ENCODE measurements around the gene TTLL11. TPM values are rescaled to one million over a fixed set of nuclear protein-coding genes. Genes with fewer than 3 reads are reported as not detected.

The TTLL11 gene
- total RNA-seq, 4 donors from 2014 or later = 9.1 to 14.6 (median 9.7) TPM

DNA sequence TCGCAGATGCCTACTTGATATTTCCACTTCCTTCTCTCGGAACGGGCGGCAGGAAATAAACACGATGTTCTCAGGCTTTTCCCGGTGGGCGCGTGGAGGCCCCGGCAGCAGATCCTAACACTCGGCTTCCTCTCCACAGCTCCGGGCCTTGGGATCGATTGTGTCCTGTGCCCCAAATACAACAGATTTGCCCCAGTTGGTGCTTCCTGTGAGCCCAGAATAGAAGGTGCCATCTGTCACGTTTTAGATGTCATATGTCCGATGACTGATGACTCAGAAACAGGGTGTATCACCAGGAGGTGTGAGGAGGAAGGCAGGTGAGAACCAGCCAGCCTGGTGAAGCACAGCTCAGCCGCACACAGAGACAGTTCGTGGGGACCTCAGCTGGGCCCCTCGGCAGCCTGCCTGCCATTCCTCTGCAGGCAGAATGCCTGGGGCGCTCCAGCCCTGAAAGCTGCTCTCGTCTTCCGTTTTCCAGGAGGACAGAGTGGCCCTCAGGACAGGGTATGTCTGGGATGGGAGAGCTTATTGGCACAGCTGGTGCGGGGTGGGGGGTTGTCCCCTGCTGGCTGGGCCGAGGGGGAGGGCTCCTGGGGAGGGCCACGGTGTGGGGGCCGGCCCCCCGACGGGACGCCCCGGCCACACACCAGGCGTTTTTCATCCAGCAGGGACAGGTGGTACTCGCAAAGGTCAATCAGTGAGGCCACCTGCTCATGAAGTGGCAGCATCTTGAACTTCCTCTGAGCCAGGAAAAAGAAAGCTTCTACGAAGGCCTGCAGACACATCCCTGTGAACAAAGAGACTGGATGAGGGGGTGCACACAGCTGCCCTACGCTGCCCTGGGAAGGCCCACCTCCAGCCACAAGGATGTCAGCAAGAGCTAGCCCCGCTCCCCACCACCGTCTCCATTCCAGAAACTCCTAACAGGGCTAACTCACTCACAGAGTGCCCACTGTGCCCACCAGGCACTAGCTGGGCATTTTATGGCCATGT lies 270.7 kb downstream of the TTLL11 start:
- peak in 1 of 2 donors; percentile 71 for DNase-seq (ENCODE audit: low spot score in 2 of 2)
- no peak overlapping the region for H3K4me3 ChIP-seq (ENCODE audit: low read depth, poor library complexity, severe bottlenecking)
- WGBS, 2 donors = 78 to 85% methylated on average over 30 to 33 of the region's 34 CpGs
- intact Hi-C loops (cut with DNase I; ENCODE audit: low total_unique reads) = no loop called here
- TF ChIP-seq POLR2A (IDR thresholded peaks at IDR 0.05) = no peak
- TF ChIP-seq, protein P1, sequence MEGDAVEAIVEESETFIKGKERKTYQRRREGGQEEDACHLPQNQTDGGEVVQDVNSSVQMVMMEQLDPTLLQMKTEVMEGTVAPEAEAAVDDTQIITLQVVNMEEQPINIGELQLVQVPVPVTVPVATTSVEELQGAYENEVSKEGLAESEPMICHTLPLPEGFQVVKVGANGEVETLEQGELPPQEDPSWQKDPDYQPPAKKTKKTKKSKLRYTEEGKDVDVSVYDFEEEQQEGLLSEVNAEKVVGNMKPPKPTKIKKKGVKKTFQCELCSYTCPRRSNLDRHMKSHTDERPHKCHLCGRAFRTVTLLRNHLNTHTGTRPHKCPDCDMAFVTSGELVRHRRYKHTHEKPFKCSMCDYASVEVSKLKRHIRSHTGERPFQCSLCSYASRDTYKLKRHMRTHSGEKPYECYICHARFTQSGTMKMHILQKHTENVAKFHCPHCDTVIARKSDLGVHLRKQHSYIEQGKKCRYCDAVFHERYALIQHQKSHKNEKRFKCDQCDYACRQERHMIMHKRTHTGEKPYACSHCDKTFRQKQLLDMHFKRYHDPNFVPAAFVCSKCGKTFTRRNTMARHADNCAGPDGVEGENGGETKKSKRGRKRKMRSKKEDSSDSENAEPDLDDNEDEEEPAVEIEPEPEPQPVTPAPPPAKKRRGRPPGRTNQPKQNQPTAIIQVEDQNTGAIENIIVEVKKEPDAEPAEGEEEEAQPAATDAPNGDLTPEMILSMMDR (IDR thresholded peaks at IDR 0.05) = no peak

DNA sequence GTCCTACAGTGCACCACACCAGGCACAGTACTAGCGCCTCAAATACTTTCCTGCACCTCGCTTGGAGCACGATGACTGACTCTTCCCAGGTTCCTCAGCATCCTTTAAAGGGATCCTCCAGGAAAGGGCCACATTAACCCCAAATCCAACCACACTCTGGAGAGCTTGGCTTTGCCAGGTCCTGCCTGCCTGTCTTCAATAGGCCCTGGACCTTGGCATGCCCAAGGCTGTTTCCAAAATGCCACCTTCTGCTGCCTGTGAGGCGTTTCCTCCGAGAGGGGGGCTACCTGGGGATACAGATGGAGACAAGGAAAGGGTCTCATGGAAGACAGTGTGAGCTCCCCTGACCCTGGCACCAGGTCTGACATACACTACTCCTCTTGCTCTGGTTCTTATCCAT lies 271.8 kb downstream of the TTLL11 start:
- peak in 1 of 2 donors; percentile 73 for DNase-seq (ENCODE audit: low spot score in 2 of 2)
- TF ChIP-seq, protein P1 (IDR thresholded peaks at IDR 0.05) = no peak
- 91 to 94% methylated on average over 5 of the region's 5 CpGs for WGBS, 2 donors
- intact Hi-C loops (cut with DNase I; ENCODE audit: low total_unique reads) = no loop called here
- H3K4me3 ChIP-seq (ENCODE audit: low read depth, poor library complexity, severe bottlenecking) = no peak overlapping the region

DNA sequence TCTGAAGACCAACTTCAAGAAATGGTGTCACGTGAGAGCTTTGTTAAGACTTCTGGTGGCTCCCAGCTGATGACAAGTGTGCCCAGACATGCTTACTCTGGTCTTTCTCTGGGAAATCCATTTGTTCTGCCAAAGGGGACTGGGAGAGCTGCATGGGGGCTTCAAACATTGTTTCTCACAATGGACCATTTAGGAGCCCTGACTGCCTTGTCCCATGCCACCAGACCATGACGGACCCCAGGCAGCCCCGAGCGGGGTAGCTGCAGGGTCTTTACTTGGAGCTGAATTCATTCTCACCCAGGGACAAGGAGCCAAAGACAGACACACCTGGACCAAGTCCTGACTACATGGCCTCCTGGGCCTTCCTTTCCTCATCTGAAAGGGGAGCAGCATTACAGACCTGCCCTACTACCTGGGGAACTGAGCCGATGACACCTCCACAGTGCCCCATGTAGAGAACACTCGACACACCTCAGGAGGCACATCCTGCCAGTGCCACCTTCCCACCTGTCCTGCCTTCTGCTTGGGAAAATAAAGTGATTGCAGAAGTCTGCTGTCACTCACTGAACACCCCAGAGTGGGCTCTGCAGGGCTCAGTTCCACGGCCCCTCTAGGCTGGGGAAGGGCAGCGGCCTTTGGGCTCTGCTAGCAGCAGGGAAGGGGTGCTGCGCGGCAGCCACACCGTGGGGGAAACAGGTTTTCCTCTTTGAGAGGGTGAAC lies 272.7 kb downstream of the TTLL11 start:
- intact Hi-C loops (cut with DNase I; ENCODE audit: low total_unique reads) = no loop called here
- H3K4me3 ChIP-seq (ENCODE audit: low read depth, poor library complexity, severe bottlenecking) = no peak overlapping the region
- 91 to 92% methylated on average over 10 to 11 of the region's 11 CpGs for WGBS, 2 donors
- TF ChIP-seq, protein P1 (IDR thresholded peaks at IDR 0.05) = no peak
- no peak for TF ChIP-seq POLR2A (IDR thresholded peaks at IDR 0.05)
- DNase-seq (ENCODE audit: low spot score in 2 of 2) = peak in 1 of 2 donors; percentile 76

DNA sequence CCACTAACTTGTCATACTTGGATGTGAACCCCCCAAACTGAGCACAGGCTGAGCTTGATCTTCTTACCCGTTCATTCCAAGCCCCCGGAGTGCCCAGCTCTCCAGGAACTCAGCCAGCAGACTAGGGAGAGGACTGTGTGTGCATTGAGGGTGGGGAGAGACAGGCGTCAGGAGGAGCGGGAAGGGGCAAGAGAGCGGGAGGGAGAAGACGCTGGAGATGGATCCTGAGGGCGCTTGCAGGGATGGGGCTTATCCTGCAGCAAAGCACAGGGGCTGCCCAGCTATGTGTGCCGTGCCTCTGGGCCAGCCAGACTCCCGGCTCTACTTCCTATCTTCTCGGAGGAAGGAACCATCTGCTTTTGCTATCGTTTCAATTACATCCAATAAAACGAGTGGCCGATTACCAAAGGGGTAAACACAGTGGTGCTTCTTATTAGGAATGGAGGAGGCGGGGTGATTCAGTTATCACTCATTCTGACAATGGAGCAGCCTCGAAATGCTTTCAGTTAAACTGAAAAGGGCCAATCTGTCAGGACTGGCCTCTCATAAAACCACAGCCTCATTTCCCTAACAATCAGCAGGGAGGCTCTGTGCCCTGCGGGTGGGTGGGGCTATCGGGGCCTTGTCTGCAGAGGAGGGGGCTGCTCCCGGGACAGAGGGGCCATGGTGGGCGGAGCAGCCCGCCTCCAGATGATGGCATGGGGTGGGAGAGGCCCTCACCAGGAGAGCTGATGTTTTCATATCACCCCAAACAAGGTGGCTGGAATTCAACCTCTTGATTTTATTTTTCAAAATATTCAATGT lies 273.5 kb downstream of the TTLL11 start:
- peak in 1 of 2 donors; percentile 71 for DNase-seq (ENCODE audit: low spot score in 2 of 2)
- H3K4me3 ChIP-seq (ENCODE audit: low read depth, poor library complexity, severe bottlenecking) = no peak overlapping the region
- WGBS, 2 donors = 41 to 50% methylated on average over 20 of the region's 20 CpGs
- no peak for TF ChIP-seq POLR2A (IDR thresholded peaks at IDR 0.05)
- TF ChIP-seq, protein P1 (IDR thresholded peaks at IDR 0.05) = no peak
- intact Hi-C loops (cut with DNase I; ENCODE audit: low total_unique reads) = no loop called here

DNA sequence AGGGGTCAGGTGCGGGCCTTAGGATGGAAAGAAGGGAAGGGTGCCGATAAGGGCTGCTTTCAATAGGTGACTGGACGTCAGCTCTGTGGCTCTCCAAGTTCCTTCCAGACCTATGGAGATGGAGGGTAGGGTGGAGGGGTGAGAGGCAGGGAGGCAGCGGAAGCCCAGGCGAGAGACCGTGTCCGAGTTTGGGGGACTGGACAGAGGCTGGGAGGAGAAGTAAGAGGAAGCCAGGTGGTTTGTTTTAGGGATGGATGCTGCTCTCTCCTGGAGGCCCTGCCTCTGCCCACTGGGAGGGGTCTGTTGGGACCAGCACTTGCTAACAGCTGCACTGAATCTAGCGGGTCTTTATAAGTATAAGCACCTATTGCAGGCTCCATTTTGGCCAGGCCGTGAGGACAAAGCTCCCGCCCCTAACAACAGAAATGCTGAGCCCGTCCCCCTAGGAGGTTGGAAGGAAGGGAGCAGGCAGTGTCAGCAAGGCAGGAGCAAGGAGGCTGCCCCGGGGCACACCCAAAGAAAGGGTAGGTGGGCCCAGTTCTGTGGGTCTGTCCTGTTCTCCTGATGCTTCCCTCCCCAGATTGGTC lies 274.2 kb downstream of the TTLL11 start:
- no peak overlapping the region for H3K4me3 ChIP-seq (ENCODE audit: low read depth, poor library complexity, severe bottlenecking)
- intact Hi-C loops (cut with DNase I; ENCODE audit: low total_unique reads) = no loop called here
- 92 to 95% methylated on average over 12 of the region's 12 CpGs for WGBS, 2 donors
- TF ChIP-seq POLR2A (IDR thresholded peaks at IDR 0.05) = no peak
- TF ChIP-seq, protein P1 (IDR thresholded peaks at IDR 0.05) = no peak
- DNase-seq (ENCODE audit: low spot score in 2 of 2) = peak in 1 of 2 donors; percentile 76
